ENCODE measurements around the gene C16orf54. TPM values are rescaled to one million over a fixed set of nuclear protein-coding genes. Genes with fewer than 3 reads are reported as not detected.
"Not testable (repeated sequence)": the region's sequence is repeated elsewhere in the genome, so short reads cannot be mapped to it uniquely, and the experiment has no call there.

Gene C16orf54
- total RNA-seq, 1 donor: not detected

GRCh38 chr16:29743827-29744531 lies 1.8 kb downstream of the C16orf54 start:
- DNase-seq (ENCODE audit: low read depth): no peak
- no peak for TF ChIP-seq CTCF (IDR thresholded peaks at IDR 0.05; ENCODE audit: insufficient read depth, low read length)
- no peak overlapping the region for H3K4me3 ChIP-seq (ENCODE audit: low read depth, low read length)

- TF ChIP-seq CTCF (IDR thresholded peaks at IDR 0.05; ENCODE audit: insufficient read depth, low read length): no peak
- DNase-seq (ENCODE audit: low read depth): no peak
- H3K4me3 ChIP-seq (ENCODE audit: low read depth, low read length): no peak overlapping the region
Observed at GRCh38 chr16:29743475-29743826, 2.3 kb downstream of the C16orf54 start.

GRCh38 chr16:29742683-29743275 lies 3.0 kb downstream of the C16orf54 start:
- no peak for TF ChIP-seq CTCF (IDR thresholded peaks at IDR 0.05; ENCODE audit: insufficient read depth, low read length)
- DNase-seq (ENCODE audit: low read depth): no peak
- H3K4me3 ChIP-seq (ENCODE audit: low read depth, low read length): no peak overlapping the region

- not testable (repeated sequence) for DNase-seq (ENCODE audit: low read depth); H3K4me3 ChIP-seq (ENCODE audit: low read depth, low read length)
Observed at GRCh38 chr16:29740630-29741015, 5.2 kb downstream of the C16orf54 start.

- H3K4me3 ChIP-seq (ENCODE audit: low read depth, low read length); DNase-seq (ENCODE audit: low read depth): not testable (repeated sequence)
Observed at GRCh38 chr16:29739927-29740629, 5.7 kb downstream of the C16orf54 start.

GRCh38 chr16:29738514-29738913 lies 7.3 kb downstream of the C16orf54 start:
- no peak overlapping the region for H3K4me3 ChIP-seq (ENCODE audit: low read depth, low read length)
- no peak for DNase-seq (ENCODE audit: low read depth)
- TF ChIP-seq CTCF (IDR thresholded peaks at IDR 0.05; ENCODE audit: insufficient read depth, low read length): no peak

GRCh38 chr16:29737713-29738112 lies 8.1 kb downstream of the C16orf54 start:
- no peak for DNase-seq (ENCODE audit: low read depth)
- no peak for TF ChIP-seq CTCF (IDR thresholded peaks at IDR 0.05; ENCODE audit: insufficient read depth, low read length)
- H3K4me3 ChIP-seq (ENCODE audit: low read depth, low read length): no peak overlapping the region

Data from fibroblast of the aortic adventitia (primary cell).